HepG2 (cell line): ENCODE measurements around the gene COL5A1. TPM values are rescaled to one million over a fixed set of nuclear protein-coding genes. Genes with fewer than 3 reads are reported as not detected.

ENCODE experiments used
- ATAC-seq: fragments of 200-7000 bp; cut with Tn5 transposase; 3 replicates; pipeline ENCODE4 v1.9.1; 2020; ENCODE audit warnings: mild to moderate bottlenecking, moderate library complexity
- BruUV-seq: library from RNA; stranded (reverse); fragments of 400-500 nt; replicated peaks from 2 replicates; lab custom pipeline; 2021; lab: Mats Ljungman, UMichigan
- CTCF ChIA-PET: fragments of 300-600 bp; formaldehyde crosslinking; extraction: SDS; loops from one replicate; lab custom pipeline; 2021; ENCODE audit warnings: low total read pairs, inconsistent platforms, low intra/inter-chr PET ratio; lab: Yijun Ruan, JAX
- POLR2A ChIA-PET: fragments of 350-600 bp; sonication (Branson Sonifier 250); formaldehyde crosslinking; loops from one replicate; lab custom pipeline; 2020; ENCODE audit warnings: antibody characterized with exemption, inconsistent platforms; lab: Yijun Ruan, JAX
- DNase-seq: peaks from one replicate; pipeline ENCODE4 v3.0.0-alpha.2; 2015; ENCODE audit warnings: low spot score
- FAIRE-seq: peaks from 3 replicates; lab custom pipeline; 2011; peaks lifted over from hg19 to GRCh38; lab: Jason Lieb, UNC
- H2AFZ ChIP-seq: one replicate; pipeline ENCODE4 v1.6.1; 2011; ENCODE audit warnings: low read length, inconsistent platforms
- H3K27ac ChIP-seq: fragments of 300-600 bp; 3 replicates; pipeline ENCODE4 v1.8.0; 2011; ENCODE audit warnings: mixed run types, mild to moderate bottlenecking, mixed read lengths, low read length, inconsistent platforms; ENCODE audit not compliant: insufficient read depth; ENCODE audit errors: extremely low read length
- H3K27me3 ChIP-seq, 2 experiments: fragments of 200-600 bp in 1 of 2; 2 replicates in 1 of 2; 3 replicates in 1 of 2; pipeline versions ENCODE4 v1.6.0 to v1.8.0; 2011; ENCODE audit warnings: low read length in 2 of 2, mild to moderate bottlenecking in 2 of 2, moderate library complexity in 2 of 2, inconsistent platforms in 1 of 2; ENCODE audit not compliant: insufficient read depth in 2 of 2, control insufficient read depth in 1 of 2
- H3K36me3 ChIP-seq, 2 experiments: fragments of 200-600 bp in 1 of 2; replicated peaks in 1 of 2; 2 replicates in 1 of 2; 3 replicates in 1 of 2; pipeline versions ENCODE4 v1.5.1 to v1.8.0; 2011; ENCODE audit warnings: low read length in 2 of 2, inconsistent platforms in 1 of 2; ENCODE audit not compliant: insufficient read depth in 2 of 2, control insufficient read depth in 1 of 2
- H3K4me1 ChIP-seq: 2 replicates; pipeline ENCODE4 v1.5.1; 2012; ENCODE audit warnings: low read length, inconsistent platforms; ENCODE audit not compliant: insufficient read depth
- H3K4me2 ChIP-seq: 2 replicates; pipeline ENCODE4 v1.6.0; 2011; ENCODE audit warnings: low read depth, low read length, inconsistent platforms
- H3K4me3 ChIP-seq, 3 experiments: fragments of 200-600 bp in 1 of 3; sonication (generic), shearing (Covaris generic) in 1 of 3; replicated peaks in 1 of 3; 2 replicates each; pipeline ENCODE4 v1.5.1; 2011 to 2016; ENCODE audit warnings: low read length in 3 of 3, inconsistent platforms in 2 of 3, low read depth in 2 of 3, mild to moderate bottlenecking in 2 of 3, control low read depth in 1 of 3, mixed read lengths in 1 of 3; ENCODE audit not compliant: insufficient read depth in 1 of 3
- H3K79me2 ChIP-seq: one replicate; pipeline ENCODE4 v1.6.1; 2011; ENCODE audit warnings: low read length, inconsistent platforms; ENCODE audit not compliant: insufficient read depth
- H3K9ac ChIP-seq: 2 replicates; pipeline ENCODE4 v1.6.0; 2011; ENCODE audit warnings: mild to moderate bottlenecking, low read depth, low read length, inconsistent platforms; ENCODE audit not compliant: insufficient read depth
- H3K9me3 ChIP-seq: 2 replicates; pipeline ENCODE4 v1.5.1; 2012; ENCODE audit warnings: mild to moderate bottlenecking, low read length
- H4K20me1 ChIP-seq: 2 replicates; pipeline ENCODE4 v1.6.0; 2011; ENCODE audit warnings: inconsistent platforms, mild to moderate bottlenecking, low read length, moderate library complexity; ENCODE audit not compliant: insufficient read depth
- CHD4 ChIP-seq: fragments of 200-600 bp; sonication (generic); IDR thresholded peaks from 2 replicates; pipeline ENCODE4 v1.7.0; 2017; ENCODE audit warnings: mild to moderate bottlenecking, low read length, borderline replicate concordance
- GZF1 ChIP-seq: sonication (generic); formaldehyde crosslinking; IDR thresholded peaks from 2 replicates; pipeline ENCODE4 v1.5.1; 2020; ENCODE audit warnings: mild to moderate bottlenecking, missing genetic modification reagents
- MAZ ChIP-seq, 2 experiments: sonication (generic) in 1 of 2; formaldehyde crosslinking in 1 of 2; IDR thresholded peaks; 2 replicates each; pipeline versions ENCODE4 v1.5.0 to v1.6.1; 2012 to 2020; ENCODE audit warnings: low read depth in 2 of 2, mild to moderate bottlenecking in 2 of 2, borderline replicate concordance in 1 of 2, improper control_type of control experiment in 1 of 2, low read length in 1 of 2, missing genetic modification reagents in 1 of 2, moderate library complexity in 1 of 2
- PTBP1 ChIP-seq: fragments of 200-400 bp; formaldehyde crosslinking; IDR thresholded peaks from 2 replicates; pipeline ENCODE4 v1.6.1; 2018; ENCODE audit warnings: low read length, low read depth; ENCODE audit not compliant: poor library complexity, severe bottlenecking
- ZNF260 ChIP-seq: sonication (generic); formaldehyde crosslinking; IDR thresholded peaks from 2 replicates; pipeline ENCODE4 v1.4.0; 2020; ENCODE audit warnings: missing genetic modification reagents, low read depth, mild to moderate bottlenecking, borderline replicate concordance
- ZNF317 ChIP-seq: sonication (generic); formaldehyde crosslinking; IDR thresholded peaks from 2 replicates; pipeline ENCODE4 v1.5.0; 2020; ENCODE audit warnings: mild to moderate bottlenecking, missing genetic modification reagents
- ZSCAN22 ChIP-seq: sonication (generic); formaldehyde crosslinking; IDR thresholded peaks from 2 replicates; pipeline ENCODE4 v1.4.0; 2020; ENCODE audit warnings: mild to moderate bottlenecking, missing genetic modification reagents
- WGBS: methylation state at CpG from one replicate; pipeline ENCODE4 v1.1.6; 2017; ENCODE audit warnings: low lambda C conversion rate; 5-methylcytosine and 5-hydroxymethylcytosine counted together
- in situ Hi-C: cut with HindIII; loops from 2 replicates; pipeline ENCODE4 v1.10.0; 2017; ENCODE audit warnings: low pct_unique_long_range_greater_than_20kb; ENCODE audit not compliant: extremely low pct_ligation_motif_present
- intact Hi-C: fragments of 100-400 bp; cut with micrococcal nuclease; formaldehyde crosslinking; loops from one replicate; pipeline ENCODE4 v1.10.0; 2022; ENCODE audit not compliant: unreplicated experiment
- polyA plus RNA-seq, 8 experiments: library from polyadenylated mRNA; depleted of rRNA in 3 of 8; stranded (reverse) in 7 of 8; unstranded in 1 of 8; fragments of >200 nt; fragmentation: Illumina TruSeq in 4 of 8; extraction: Trizol in 4 of 8; gene quantifications; 2 replicates each; pipeline versions ENCODE4 v1.2.1 to v1.2.3, GENCODE V29; 2011 to 2016; ENCODE audit warnings: low read depth in 4 of 8, missing spikeins in 1 of 8, mixed read lengths in 1 of 8; ENCODE audit not compliant: insufficient read depth in 1 of 8
- total RNA-seq, 5 experiments: library from RNA; depleted of rRNA; stranded (reverse); fragments of >200 nt; fragmentation: Illumina TruSeq; extraction: Trizol; gene quantifications; 2 replicates each; pipeline ENCODE4 v1.2.3, GENCODE V29; 2016; ENCODE audit warnings: low read depth in 1 of 5
- TF ChIP-seq, protein P1 (sequence below): sonication (generic); formaldehyde crosslinking; IDR thresholded peaks from 2 replicates; pipeline ENCODE4 v1.9.0; 2021; ENCODE audit warnings: missing genetic modification reagents, borderline replicate concordance
- TF ChIP-seq, protein P2 (sequence below): sonication (generic); formaldehyde crosslinking; IDR thresholded peaks from 2 replicates; pipeline ENCODE4 v1.4.0; 2020; ENCODE audit warnings: low read depth, missing genetic modification reagents

Gene COL5A1
- total and polyA plus RNA-seq, 2 of the 13 experiments (the other 11 are each of a cell fraction or from before 2014, with no cell fraction given): not detected

DNA sequence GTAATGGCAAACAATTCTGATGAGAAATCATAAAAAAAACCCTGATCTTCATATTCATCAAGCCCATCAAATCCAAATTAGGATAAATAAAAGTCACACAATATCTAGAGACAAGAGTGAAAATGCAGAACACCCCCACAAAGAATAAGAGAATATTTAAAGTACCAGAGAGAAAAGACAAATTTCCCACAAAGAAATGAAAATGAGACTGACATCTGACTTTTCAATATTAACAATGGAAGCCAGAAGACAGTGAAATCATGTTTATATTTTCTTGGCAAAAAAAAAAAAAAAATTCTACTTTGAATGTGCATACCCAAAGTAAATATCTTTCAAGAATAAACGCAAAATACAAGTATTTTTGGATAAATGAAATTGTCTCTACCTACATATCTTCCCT lies 28.9 kb upstream of the COL5A1 start:
- Histone ChIP-seq H4K20me1 (no peaks in the 10 kb centered on the region), H3K4me3 (no peak overlapping the region), H3K36me3 (no peaks in the 10 kb centered on the region), H3K27me3 (peaks cover 1 to 10% of the 10 kb centered on the region in 2 experiments; a peak in 2 of 5 replicates), H3K9ac (no peak overlapping the region), H3K4me1 (no peaks in the 10 kb centered on the region), H2AFZ (no peak overlapping the region), H3K9me3 (peaks cover 22% of the 10 kb centered on the region), H3K27ac (no peak overlapping the region), H3K79me2 (no peaks in the 10 kb centered on the region), H3K4me2 (no peak overlapping the region)
- TF ChIP-seq ZSCAN22 (CRISPR knock-in tag) (no peak), ZNF317 (CRISPR knock-in tag) (peak; percentile 73; the same call in 1 of the 2 replicates)
- DNase-seq (no peak), ATAC-seq (no peak), FAIRE-seq (no peak)
- POLR2A ChIA-PET: no interaction called here
- 0% methylated on average over 1 of the region's 1 CpG for WGBS
- CTCF ChIA-PET: no interaction called here
- no TSS peak for BruUV-seq
- intact Hi-C loops: no loop called here
- in situ Hi-C loops: no loop called here

DNA sequence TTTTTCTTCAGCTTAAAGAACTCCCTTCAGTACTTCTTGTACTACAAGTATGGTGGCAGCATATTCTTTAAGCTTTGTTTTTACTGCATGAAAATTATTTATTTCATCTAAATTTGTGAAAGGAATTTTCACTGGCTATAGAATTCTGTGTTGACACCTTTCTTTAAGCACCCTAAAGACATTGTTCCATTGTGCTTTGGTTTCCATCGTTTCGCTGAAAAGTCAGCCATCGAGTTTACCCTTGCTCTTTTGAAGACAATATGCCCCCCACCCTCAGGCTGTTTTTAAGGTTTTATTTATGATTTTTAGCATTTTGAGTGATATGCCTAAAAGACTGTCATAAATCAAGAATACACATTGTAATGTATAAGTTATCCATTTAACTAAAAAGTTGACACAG lies 27.3 kb upstream of the COL5A1 start:
- ATAC-seq: no peak
- peaks cover 1 to 25% of the 10 kb centered on the region in 2 experiments; a peak in 2 of 5 replicates for H3K27me3 ChIP-seq
- intact Hi-C loops: no loop called here
- H3K36me3 ChIP-seq: no peaks in the 10 kb centered on the region
- no peak overlapping the region for H2AFZ ChIP-seq
- no peak overlapping the region for H3K4me2 ChIP-seq
- WGBS: 3% methylated on average over 3 of the region's 3 CpGs
- peaks cover 22% of the 10 kb centered on the region for H3K9me3 ChIP-seq
- no peak for FAIRE-seq
- no peaks in the 10 kb centered on the region for H3K79me2 ChIP-seq
- H3K4me3 ChIP-seq: no peak overlapping the region
- H4K20me1 ChIP-seq: no peaks in the 10 kb centered on the region
- no TSS peak for BruUV-seq
- in situ Hi-C loops: no loop called here
- no peaks in the 10 kb centered on the region for H3K4me1 ChIP-seq
- CTCF ChIA-PET: no interaction called here
- POLR2A ChIA-PET: no interaction called here
- no peak overlapping the region for H3K27ac ChIP-seq
- H3K9ac ChIP-seq: no peak overlapping the region
- no peak for DNase-seq
- TF ChIP-seq PTBP1: no peak
- TF ChIP-seq MAZ (IDR thresholded peaks at IDR 0.05; ENCODE audit: borderline replicate concordance, low read depth, low read length): no peak
- no peak for TF ChIP-seq MAZ (CRISPR knock-in tag; IDR thresholded peaks at IDR 0.05; ENCODE audit: low read depth)
- peak; percentile 93 for TF ChIP-seq ZNF317 (CRISPR knock-in tag)
- TF ChIP-seq, protein P1, sequence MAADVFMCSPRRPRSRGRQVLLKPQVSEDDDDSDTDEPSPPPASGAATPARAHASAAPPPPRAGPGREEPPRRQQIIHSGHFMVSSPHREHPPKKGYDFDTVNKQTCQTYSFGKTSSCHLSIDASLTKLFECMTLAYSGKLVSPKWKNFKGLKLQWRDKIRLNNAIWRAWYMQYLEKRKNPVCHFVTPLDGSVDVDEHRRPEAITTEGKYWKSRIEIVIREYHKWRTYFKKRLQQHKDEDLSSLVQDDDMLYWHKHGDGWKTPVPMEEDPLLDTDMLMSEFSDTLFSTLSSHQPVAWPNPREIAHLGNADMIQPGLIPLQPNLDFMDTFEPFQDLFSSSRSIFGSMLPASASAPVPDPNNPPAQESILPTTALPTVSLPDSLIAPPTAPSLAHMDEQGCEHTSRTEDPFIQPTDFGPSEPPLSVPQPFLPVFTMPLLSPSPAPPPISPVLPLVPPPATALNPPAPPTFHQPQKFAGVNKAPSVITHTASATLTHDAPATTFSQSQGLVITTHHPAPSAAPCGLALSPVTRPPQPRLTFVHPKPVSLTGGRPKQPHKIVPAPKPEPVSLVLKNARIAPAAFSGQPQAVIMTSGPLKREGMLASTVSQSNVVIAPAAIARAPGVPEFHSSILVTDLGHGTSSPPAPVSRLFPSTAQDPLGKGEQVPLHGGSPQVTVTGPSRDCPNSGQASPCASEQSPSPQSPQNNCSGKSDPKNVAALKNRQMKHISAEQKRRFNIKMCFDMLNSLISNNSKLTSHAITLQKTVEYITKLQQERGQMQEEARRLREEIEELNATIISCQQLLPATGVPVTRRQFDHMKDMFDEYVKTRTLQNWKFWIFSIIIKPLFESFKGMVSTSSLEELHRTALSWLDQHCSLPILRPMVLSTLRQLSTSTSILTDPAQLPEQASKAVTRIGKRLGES (CRISPR knock-in tag): no peak
- no peak for TF ChIP-seq CHD4
- TF ChIP-seq, protein P2, sequence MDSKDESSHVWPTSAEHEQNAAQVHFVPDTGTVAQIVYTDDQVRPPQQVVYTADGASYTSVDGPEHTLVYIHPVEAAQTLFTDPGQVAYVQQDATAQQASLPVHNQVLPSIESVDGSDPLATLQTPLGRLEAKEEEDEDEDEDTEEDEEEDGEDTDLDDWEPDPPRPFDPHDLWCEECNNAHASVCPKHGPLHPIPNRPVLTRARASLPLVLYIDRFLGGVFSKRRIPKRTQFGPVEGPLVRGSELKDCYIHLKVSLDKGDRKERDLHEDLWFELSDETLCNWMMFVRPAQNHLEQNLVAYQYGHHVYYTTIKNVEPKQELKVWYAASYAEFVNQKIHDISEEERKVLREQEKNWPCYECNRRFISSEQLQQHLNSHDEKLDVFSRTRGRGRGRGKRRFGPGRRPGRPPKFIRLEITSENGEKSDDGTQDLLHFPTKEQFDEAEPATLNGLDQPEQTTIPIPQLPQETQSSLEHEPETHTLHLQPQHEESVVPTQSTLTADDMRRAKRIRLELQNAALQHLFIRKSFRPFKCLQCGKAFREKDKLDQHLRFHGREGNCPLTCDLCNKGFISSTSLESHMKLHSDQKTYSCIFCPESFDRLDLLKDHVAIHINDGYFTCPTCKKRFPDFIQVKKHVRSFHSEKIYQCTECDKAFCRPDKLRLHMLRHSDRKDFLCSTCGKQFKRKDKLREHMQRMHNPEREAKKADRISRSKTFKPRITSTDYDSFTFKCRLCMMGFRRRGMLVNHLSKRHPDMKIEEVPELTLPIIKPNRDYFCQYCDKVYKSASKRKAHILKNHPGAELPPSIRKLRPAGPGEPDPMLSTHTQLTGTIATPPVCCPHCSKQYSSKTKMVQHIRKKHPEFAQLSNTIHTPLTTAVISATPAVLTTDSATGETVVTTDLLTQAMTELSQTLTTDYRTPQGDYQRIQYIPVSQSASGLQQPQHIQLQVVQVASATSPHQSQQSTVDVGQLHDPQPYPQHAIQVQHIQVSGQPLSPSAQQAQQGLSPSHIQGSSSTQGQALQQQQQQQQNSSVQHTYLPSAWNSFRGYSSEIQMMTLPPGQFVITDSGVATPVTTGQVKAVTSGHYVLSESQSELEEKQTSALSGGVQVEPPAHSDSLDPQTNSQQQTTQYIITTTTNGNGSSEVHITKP (CRISPR knock-in tag): no peak
- no peak for TF ChIP-seq GZF1 (CRISPR knock-in tag)
- no peak for TF ChIP-seq ZNF260
